GM19463 (cell line): ENCODE results near the gene TRIM8.

Experiments
- ATAC-seq: cut with Tn5 transposase; IDR thresholded peaks from one replicate; pipeline ENCODE4 v1.9.1; 2021; ENCODE audit warnings: mild to moderate bottlenecking, moderate library complexity; ENCODE audit not compliant: unreplicated experiment

The TRIM8 gene

DNA sequence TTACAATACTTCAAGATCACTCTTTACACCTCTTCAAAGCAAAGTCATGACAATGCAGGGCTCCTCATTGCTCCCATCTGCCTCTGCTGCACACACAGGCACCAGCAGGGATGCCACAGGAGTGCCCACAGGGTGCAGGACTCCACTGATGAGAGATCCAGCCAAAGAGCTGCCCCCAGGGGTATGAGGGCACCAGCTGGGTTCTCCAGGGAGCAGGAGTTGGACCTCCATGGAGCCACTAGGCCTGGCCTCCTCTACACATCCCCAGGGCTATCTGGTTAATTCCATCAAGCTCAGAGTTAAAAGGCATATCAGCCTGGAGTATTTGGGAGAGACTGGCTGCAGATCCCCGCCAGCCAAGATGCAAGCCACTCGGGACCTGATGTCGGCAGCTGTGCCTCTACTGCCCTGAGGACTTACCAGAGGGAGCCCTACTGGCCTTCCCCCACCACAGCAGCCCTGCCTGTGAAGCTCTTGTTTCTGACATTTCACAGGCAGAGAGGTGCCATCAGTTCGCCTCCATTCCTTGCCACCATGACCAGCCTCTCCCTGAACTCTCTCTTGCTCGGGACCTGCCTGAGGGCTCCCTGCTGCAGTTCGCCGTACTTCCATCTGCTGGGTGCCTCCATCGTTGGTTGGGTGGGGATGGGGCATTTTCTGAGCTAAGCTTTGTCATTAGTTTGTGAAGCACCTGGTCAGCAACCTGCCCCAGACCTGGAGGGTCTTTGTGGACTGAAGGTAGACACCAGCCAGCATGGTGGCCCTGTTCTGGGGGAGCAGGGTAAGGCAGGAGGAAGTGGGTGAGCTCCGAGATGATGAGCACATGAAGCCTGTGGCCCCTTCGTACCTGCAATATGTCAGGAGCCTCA, 12.5 kb upstream of the TRIM8 start:
- ATAC-seq, result no peak

DNA sequence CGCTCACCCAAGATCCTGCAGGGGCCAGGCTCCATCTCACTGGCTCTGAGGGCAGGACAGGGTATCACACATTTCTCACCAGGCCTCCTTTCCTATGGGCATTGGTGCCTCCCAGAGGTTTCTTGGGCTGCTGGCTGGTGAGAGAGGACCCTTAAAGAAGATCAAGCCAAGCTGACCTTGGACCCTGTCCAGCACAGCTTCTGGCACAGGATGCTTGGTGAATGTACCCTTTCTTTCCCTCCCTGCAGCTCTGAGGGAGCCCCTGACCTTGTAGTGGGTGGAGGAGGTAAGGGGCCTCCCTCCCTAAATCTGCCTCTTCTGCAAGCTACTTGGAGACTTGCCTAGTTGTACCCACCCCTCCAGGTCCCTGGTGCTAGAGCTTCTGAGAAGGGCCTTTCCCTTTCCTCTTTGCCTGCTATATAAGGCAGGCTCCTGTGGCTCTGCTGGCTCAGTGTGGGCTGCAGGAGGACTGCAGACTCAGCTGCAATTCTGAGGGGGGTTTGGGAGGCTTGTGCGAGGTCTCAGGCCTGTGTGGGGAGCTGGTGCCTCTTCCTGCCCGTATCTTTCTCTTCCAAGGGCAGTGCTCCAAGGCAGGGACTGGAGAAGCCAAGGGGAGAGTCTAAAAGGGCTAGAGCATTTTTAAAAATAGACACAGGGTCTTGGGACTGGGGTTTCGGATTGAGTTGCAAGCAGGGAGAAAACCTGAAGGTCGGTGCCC, 11.7 kb upstream of the TRIM8 start:
- no peak for ATAC-seq

DNA sequence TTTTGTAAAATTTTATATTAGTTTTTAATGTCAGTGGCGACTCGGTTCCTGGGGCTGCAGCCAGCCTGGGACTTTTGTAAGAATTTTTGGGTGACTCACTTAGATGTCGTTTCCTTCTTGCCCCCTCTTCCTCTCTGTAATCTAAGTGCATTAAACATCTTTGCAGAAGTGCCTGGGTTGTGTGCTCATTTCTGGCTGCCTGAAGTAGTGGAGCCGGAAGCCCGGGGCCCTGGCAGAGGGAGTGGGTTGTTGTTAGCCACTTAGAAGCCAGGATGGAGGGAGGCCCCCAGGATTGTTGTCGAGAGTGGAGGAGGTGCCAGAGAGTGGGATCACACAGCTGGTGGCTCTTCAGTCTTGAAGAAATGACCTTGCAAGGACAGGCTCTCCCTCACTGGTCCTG, 11.0 kb upstream of the TRIM8 start:
- ATAC-seq, result no peak

DNA sequence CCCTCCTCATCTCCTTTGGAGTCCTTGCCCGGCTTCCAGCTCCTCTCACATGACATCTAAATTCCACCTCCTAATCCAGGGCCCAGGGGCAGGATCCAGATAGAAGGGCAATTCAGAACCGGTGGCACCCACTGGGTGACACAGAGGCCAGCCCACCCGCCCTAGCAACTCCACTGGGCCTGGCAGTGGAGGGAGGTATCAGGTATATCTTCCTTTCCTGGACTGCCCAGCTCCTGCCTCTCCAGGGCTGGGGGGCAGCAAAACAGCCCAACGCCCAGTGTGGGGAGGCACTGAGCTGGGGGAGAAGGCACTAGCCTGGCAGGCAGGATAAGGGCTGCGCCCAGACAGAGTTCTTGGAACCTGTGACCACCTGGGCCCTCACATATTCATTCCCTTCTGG, 10.4 kb upstream of the TRIM8 start:
- no peak for ATAC-seq

DNA sequence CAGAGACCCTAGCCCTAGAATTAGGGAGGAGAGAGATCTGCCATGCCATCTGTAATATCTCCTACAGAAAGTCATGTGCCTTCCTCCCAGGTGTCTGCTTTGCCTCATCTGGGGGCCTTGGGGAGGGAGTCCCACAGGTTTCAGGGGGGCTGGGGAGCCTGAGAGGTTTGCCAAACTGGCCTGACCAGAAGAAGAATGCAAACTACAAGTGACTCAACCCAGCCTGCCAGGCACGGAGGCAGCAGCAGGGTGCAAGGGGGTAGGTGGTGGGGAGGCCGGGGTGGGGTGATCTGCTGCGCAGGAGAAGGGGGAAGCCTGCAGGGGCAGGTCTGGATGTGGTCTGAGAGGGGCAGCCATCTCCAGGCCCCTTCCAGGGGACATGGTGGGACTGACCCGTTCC, 9.6 kb upstream of the TRIM8 start:
- ATAC-seq, result no peak

DNA sequence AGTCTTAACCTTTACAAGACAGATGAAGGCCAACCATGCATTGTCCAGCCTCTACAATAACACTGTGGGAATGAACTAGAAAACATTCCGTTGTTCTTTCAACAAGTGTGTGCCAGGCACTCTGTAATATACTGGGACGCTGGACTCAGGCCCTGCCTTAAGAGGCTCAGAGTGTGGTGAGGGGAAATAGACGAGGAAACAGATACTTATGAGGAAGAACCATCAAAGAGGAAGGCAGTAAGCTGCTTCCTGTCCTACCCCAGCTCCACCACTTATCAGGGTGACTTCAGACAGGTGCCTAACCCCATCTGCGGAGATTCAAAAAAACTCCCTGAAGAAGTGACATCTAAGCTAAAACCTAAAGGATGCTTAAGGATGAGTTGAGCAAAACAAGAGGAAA, 8.9 kb upstream of the TRIM8 start:
- ATAC-seq, result no peak

DNA sequence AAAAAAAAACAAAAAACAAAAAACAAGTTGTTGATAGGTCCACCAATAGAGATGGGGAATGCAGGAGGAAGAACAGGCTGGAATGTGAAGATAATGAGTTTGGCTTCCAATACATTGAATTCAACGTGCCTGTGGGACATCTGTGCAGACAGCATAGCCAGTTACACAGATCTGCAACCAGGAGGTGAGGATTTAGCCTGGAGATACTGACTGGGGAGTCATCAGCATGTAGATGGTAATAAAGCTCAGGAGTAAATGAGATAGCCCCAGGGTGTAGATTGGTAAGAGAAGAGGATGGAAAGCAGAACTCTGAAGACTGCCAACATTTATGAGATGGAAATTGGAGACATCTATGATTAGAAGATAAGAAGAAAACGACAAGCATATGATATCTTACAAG, 4.7 kb upstream of the TRIM8 start:
- ATAC-seq, result no peak

DNA sequence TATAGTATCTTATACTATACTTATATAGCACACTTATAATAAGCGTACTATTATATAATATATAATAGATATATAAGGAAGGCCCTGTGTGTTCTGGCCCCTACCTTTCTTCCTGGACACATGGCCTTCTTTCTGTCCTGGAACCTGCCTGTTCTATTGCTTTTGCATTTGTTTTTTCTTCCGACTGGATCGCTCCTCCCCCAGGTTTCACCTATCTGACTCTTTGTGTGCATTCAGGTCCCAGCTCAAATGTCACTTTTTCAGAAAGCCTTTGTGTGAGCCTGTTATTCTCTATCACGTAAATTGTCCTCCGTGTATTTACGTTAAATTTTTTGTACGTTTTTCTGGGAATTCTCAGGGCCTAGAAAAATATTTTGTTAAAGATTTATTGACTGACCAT, 2.9 kb upstream of the TRIM8 start:
- no peak for ATAC-seq

DNA sequence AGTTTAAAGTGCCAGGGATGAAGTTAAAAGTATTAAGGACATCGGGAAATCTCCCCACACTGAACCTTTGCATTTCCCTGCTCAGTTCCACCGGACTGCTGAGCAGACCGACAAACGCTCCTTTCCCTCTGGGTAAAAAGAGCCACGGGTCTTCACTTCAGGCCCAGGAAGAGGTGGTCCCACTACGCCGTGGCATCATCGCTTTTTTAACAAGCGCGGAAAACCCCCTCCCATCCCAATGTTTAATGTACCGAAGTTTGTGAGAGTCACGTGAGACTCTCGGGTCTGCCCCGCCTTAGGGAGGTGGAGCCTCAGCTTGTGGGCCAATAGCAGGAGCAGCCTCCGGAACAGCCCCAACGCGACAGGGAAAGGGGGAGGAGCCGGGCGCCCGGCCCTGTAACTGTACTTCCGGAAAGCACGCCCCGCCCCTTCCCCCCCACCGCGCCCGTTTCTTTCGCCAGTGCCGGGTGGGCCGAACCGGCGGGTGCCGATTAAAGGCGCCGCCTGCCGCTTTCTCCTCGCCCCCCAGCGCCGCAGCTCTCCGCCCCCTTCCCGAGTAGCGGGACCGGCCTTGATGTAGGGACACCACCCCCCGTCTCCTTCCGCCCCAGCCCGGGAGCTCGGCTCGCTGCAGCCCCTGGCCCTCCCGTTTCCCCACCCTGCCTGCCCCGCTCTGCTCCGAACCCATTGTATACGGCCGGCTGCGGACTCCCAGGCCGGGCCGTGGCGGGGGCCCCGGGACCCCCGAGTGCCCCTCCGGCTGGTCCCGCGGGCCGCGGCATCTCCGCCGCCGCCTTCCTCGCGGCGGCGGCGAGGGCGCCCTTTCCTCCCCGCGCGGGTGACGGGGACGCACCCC, 2.2 kb upstream of the TRIM8 start:
- peak; percentile 46 for ATAC-seq

DNA sequence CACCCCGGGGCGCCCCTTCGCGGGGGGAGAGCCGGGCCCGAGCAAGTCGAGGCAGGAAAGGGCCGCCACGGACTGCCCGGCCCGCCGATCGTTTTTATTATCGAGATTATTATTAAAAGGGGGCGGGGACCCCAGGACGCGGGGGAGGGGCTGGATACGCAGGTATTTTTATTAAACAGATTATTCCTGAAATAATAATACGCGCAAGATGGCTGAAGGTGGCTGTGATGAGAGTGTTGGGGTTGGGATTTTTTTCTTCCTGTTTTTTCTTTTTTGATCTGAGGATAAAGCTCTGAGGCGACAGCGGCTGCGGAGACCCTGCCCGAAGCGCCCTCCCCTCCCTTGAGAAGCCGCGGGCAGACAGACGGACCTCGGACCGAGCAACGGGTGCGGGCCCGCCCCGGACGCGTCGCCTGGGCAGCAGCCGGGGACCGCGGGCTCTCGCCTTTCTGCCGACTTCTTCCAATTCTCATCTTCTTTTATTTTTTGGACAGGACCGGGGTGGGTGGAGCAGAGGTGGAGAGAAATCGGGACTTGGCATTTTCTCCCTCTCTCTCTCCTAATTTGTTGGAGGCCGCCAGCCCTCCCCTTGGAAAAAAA, 1.4 kb upstream of the TRIM8 start:
- ATAC-seq, result no peak

DNA sequence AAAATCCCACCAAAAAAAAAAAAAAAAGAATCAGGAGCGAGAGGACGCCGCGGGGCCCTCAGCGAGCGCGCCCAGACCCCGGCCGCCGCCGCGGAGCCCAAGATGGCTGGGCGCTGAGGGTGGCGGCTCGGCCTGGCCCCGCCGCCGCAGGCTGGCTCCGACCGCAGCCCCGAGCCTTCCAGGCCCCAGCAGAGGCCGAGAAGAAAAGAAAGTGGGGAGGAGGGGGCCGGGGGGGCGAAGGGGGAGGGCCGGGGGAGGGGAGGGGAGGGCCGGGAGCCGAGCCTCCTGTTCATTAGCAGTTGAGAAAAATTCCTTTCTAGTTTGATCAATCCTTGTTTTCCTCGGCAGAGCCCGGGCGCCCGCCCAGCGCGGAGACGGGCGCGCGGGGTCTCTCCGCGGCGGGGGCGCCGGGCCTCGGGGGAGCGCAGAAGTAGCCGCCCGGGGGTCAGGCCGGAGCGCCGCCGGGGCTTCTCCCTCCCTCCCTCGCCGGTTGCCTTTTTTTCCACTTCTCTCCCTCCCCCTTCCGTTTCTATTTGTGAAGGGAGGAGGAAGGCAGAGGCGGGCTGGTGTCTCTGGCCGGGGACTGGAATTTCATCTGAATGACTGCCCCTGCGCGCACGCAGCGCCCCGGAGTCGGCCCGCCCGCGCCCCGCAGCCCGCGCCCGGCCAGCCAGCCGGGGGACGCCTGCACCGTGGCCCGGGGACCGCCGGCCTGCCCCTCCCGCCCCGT, 778 bp upstream of the TRIM8 start:
- ATAC-seq, result no peak

DNA sequence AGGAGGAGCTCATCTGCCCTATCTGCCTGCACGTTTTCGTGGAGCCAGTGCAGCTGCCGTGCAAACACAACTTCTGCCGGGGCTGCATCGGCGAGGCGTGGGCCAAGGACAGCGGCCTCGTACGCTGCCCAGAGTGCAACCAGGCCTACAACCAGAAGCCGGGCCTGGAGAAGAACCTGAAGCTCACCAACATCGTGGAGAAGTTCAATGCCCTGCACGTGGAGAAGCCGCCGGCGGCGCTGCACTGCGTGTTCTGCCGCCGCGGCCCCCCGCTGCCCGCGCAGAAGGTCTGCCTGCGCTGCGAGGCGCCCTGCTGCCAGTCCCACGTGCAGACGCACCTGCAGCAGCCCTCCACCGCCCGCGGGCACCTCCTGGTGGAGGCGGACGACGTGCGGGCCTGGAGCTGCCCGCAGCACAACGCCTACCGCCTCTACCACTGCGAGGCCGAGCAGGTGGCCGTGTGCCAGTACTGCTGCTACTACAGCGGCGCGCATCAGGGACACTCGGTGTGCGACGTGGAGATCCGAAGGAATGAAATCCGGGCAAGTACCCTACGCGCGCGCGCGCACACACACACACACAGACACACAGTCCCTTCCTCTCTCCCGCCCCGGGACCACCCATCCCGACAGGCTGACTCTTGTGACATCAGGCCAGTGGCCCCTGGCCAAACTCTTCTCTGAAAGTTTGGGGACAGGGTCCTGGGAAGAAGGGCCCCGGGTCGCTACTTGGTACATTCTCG, 538 bp downstream of the TRIM8 start:
- peak; percentile 10 for ATAC-seq

DNA sequence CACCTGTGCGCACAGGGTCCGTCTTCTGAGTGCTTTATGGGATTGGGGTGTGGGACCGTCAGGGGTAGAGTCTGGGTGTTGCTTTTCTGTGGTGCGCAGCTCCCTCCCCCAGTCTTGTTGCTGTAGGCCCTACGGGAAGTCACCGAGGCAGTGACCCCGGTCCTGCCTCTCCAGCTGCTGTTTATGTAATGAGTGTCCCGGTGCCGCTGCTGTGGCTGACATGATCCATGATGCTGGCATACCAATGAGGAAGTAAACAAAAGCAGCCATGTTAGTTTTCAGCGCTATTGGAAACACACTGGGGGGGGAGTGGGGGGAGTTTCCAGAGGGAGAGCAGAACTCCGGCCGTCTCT, 1.1 kb downstream of the TRIM8 start:
- ATAC-seq, result no peak

DNA sequence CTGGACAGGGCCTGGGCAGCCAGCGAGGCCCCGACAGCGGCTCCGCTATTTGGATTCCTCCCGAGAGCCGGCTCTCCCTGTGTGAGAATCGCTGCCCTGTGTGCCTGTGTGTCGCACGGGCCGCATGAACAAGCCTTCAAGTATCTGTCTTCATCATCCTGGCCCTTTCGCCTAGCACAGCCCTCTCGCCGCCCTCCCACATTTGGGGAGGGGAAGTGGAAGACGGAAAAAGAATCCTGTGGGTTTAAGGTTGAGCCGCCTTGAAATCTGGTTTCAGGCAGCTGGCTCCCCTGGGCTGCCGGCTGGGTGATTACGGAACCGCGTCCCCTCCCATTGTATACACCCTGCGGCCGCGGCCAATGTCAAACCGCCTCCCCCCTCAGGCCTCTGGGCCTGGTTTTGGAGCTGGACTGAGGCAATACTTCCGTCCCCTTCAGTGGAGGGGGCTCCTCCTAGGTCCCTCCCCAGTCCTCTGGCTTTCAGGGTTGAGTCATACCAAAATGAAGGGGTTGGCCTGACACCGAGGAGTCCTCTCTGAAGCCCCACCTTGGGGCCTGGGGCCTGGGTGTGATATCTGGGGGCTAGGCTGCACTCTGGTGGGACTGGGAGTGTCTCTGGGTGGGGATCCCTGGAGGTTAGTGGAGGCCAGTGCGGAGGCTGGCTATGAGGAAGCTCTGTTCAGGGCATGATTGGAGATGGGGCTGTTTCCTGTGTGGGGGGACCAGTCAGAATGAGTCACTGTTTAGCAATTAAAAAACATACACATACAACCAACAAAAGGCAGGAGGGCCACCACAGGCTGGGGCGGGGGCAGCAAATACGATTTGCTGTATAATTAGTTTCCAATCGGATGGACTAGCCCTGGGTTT, 1.7 kb downstream of the TRIM8 start:
- ATAC-seq, result peak; percentile 34

DNA sequence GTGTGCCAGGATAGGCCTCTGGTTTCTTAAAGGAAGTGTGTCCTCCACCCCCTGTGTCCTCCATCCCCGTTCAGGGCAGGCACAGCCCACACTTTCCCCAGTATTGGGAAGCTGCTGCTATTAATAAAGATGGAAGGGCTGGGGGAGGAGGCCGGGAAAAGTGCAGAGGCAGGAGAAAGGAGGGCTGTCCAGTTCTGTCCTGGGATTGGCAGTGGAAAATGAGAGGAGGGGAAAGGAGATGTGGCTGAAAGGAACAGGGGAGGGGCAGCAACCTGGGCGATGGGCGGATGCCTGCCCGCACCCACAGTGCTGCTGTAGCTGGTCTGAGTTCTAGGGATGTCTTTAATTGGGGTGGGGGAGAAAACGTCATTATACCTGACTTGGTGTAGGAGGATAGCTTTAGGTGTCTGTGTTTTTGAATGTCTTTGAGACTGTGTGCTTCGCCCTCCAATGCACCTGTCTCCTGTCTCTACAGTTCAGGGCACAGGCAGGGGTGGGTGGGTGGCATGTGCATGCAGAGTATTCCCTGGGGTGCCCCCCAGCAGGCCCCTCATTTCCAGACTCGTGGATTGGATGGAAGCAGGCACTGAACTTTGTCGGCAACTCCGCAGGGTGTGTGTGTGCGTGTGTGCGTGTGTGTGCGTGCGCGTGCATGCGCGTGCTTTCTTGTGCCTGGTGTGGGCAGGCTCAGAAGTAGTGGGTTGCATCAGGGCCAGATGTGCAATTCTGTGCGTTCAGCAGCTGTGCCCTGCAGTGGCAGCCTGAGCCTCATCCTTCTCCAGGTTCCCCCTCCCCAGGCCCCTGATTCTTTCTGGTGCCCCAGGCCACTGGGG, 2.5 kb downstream of the TRIM8 start:
- ATAC-seq, result no peak

DNA sequence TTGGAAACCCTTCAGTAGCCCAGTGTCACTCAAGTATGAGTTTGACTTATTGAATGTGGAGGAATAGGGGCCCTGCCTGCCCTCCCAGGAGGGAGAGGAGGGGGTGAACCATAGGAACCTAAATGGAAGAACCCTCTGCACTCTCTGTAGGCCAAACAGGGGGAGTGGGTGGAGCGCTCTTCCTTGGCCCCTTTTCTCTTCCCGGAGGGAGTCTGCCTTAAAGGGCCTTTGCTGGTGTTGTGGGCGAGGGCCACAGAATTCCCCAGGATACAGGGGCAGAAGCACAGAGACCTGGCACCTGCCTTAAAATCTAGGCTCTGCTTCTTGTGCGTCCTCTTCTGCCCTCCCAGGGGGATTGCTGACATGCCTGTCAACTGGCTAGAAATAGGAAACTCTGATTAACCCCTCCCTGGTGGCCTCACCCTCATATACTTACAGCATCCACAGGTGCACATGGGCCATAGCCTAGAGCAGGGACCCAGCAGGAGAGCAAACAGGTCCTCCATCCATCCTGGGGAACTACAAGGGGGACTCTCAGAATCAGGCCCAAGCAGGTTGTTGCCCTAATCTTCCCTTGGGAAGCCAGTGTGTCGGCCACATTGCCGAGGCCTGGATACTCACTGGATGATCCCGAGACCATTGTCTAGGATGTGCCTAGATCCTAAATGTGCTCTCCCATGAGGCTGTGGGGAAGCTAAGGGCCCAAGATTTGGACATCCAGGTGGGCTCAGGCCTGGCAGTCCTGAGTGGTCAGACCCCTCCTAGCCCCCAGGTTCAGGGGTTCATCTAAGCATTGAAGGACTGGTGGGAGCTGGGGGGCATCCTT, 3.4 kb downstream of the TRIM8 start:
- ATAC-seq, result no peak

DNA sequence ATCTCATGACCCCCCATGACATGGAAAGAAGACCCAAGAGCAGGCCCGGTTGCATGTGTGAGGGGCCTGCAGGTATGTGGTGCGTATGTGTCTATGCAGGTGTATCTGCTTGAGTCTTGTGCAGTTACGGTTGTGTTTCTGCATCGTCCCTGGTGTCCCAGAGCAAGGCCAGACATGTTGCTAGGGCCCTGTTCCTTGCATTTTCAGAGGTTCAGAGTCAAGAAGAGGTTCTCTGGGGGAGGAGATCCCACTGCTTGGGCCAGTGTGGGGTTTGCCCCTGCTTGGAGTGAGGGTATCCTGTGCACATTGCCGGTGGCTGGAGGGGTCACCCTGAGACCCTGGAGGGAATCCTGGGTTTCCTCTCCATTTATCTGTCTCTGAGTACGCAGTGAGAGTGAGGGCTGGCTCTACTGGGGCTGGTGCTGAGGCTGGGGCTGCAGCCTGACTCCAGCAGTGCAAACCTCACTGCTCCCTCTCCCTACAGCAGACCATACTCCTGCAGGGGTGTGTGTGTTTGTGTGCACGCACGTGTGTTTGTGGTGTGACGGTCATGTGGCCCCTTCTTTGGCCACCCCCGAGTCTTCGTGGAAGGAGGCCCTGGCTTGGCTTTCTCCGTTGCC, 4.1 kb downstream of the TRIM8 start:
- no peak for ATAC-seq
